ENCODE results near the gene PLXDC1.

- TF ChIP-seq CTCF (IDR thresholded peaks at IDR 0.05; ENCODE audit: low read length): no peak
- TF ChIP-seq EZH2 (optimal IDR thresholded peaks at IDR 0.05; ENCODE audit: low read depth, low read length): no peak
- TF ChIP-seq EZH2phosphoT487 (IDR thresholded peaks at IDR 0.05; ENCODE audit: low read length): no peak
Measured at GRCh38 chr17:39173080-39173479, 21.6 kb upstream of the PLXDC1 start.
